ENCODE results near the gene ZDHHC20. TPM values are rescaled to one million over a fixed set of nuclear protein-coding genes. Genes with fewer than 3 reads are reported as not detected.

Gene ZDHHC20
- total RNA-seq, 3 donors from 2014 or later: 55.2 to 77.4 (median 74.4) TPM

DNA sequence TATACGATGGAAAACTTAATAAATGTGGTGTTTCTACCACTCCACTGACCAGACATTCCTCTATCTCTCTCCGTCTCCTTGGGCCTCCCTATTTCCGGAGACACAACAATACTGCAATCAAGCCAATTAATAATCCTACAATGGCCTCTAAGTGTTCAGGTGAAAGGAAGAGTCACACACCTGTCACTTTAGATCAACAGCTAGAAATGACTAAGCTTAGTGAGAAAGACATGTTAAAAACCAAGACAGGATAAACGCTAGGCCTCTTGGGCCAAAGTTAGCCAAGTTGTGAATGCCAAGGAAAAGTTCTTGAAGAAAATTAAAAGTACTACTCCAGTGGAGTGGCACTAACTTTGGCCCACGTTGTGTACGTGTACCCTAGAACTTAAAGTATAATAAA is 22.5 kb downstream of the ZDHHC20 start:
- no peak for ATAC-seq
- TF ChIP-seq, protein P1, sequence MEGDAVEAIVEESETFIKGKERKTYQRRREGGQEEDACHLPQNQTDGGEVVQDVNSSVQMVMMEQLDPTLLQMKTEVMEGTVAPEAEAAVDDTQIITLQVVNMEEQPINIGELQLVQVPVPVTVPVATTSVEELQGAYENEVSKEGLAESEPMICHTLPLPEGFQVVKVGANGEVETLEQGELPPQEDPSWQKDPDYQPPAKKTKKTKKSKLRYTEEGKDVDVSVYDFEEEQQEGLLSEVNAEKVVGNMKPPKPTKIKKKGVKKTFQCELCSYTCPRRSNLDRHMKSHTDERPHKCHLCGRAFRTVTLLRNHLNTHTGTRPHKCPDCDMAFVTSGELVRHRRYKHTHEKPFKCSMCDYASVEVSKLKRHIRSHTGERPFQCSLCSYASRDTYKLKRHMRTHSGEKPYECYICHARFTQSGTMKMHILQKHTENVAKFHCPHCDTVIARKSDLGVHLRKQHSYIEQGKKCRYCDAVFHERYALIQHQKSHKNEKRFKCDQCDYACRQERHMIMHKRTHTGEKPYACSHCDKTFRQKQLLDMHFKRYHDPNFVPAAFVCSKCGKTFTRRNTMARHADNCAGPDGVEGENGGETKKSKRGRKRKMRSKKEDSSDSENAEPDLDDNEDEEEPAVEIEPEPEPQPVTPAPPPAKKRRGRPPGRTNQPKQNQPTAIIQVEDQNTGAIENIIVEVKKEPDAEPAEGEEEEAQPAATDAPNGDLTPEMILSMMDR (IDR thresholded peaks at IDR 0.05): no peak
- Histone ChIP-seq H3K4me3 (no peak overlapping the region), H3K4me1 (ENCODE audit: low read depth) (peaks cover 6% of the 10 kb centered on the region), H3K9me3 (peaks cover 7% of the 10 kb centered on the region), H3K36me3 (ENCODE audit: low read depth) (no peaks in the 10 kb centered on the region)
- intact Hi-C loops (cut with DNase I, micrococcal nuclease): no loop called here
- DNase-seq: no peak

DNA sequence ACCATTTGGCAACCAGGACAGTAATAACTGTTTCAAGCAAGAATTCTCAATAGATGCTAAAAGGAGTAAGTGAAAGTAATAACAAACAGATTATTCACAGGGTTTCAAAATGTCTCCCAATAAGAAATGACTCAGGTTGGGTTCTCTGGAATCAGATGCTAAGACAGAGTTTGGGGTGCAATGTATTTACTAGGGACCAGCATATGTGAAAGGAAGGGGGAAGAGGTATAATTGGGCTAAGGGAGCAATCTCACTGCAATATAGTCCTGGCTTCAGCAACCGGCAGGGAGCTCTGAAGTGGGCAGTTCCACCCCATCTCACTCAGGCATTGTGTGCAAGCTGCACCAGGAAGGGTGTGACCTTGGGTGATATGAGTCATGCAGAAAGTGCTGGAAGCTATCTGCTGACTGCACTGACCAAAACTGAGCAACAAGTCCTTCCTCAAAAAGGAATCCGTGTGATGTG is 23.4 kb downstream of the ZDHHC20 start:
- no peaks in the 10 kb centered on the region for H3K36me3 ChIP-seq (ENCODE audit: low read depth)
- intact Hi-C loops (cut with DNase I, micrococcal nuclease): no loop called here
- no peak overlapping the region for H3K4me3 ChIP-seq
- DNase-seq: peak; percentile 37 to 72 (median 61)
- ATAC-seq: peak; percentile 100
- TF ChIP-seq, protein P1 (IDR thresholded peaks at IDR 0.05): no peak
- peaks cover 6% of the 10 kb centered on the region for H3K4me1 ChIP-seq (ENCODE audit: low read depth)
- peaks cover 7% of the 10 kb centered on the region for H3K9me3 ChIP-seq

GRCh38 chr13:21435231-21435630 is 23.9 kb downstream of the ZDHHC20 start:
- peaks cover 7% of the 10 kb centered on the region for H3K9me3 ChIP-seq
- no peak overlapping the region for H3K4me3 ChIP-seq
- no peaks in the 10 kb centered on the region for H3K36me3 ChIP-seq (ENCODE audit: low read depth)
- intact Hi-C loops (cut with DNase I, micrococcal nuclease): no loop called here
- ATAC-seq: no peak
- no peak for DNase-seq
- peaks cover 6% of the 10 kb centered on the region for H3K4me1 ChIP-seq (ENCODE audit: low read depth)
- TF ChIP-seq, protein P1 (IDR thresholded peaks at IDR 0.05): no peak

DNA sequence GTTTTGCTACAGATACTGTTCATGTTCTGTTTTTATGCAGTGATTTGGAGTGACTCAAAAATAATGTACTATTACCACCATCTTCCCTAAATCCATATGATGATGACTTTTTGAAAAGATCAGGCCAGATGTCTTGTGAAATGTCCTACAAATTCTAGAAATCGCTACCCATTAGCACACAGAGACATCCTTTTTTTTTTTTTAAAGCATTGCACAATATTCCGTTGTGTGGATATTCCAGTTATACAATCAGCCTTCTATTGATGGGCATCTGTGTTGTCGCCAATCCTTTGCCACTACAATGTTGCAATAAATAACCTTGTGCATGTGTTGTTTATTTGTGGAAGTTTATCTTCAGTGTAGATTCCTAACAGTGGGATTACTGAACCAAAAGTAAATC is 24.5 kb downstream of the ZDHHC20 start:
- ATAC-seq (no peak), DNase-seq (no peak)
- Histone ChIP-seq H3K9me3 (peaks cover 13% of the 10 kb centered on the region), H3K4me3 (no peak overlapping the region), H3K36me3 (ENCODE audit: low read depth) (no peaks in the 10 kb centered on the region), H3K4me1 (ENCODE audit: low read depth) (peaks cover 6% of the 10 kb centered on the region)
- TF ChIP-seq, protein P1 (IDR thresholded peaks at IDR 0.05): no peak
- intact Hi-C loops (cut with DNase I, micrococcal nuclease): no loop called here

GRCh38 chr13:21429211-21429610 is 29.9 kb downstream of the ZDHHC20 start:
- TF ChIP-seq, protein P1 (IDR thresholded peaks at IDR 0.05): no peak
- no peak overlapping the region for H3K4me3 ChIP-seq
- H3K36me3 ChIP-seq (ENCODE audit: low read depth): no peaks in the 10 kb centered on the region
- ATAC-seq: no peak
- intact Hi-C loops (cut with DNase I, micrococcal nuclease): no loop called here
- H3K9me3 ChIP-seq: peaks cover 16% of the 10 kb centered on the region
- no peak for DNase-seq
- no peaks in the 10 kb centered on the region for H3K4me1 ChIP-seq (ENCODE audit: low read depth)

DNA sequence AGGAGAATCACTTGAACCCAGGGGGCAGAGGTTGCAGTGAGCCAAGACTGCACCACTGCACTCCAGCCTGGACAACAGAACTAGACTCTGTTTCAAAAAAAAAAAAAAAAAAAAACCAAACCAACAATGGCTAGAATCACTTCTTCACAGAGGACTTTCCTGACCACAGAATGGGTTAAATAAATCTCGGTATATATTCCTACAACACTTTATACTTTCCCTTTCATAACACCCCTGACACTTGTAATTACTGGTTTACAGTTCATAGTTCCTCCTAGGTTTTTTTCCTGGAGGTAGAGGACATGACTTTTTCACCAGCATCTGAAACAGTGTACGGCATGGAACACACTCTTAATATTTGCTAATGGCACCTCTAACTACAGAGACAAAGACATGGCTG is 31.4 kb downstream of the ZDHHC20 start:
- peak; percentile 23 for ATAC-seq
- TF ChIP-seq, protein P1 (IDR thresholded peaks at IDR 0.05): no peak
- no peak overlapping the region for H3K4me3 ChIP-seq
- no peak for DNase-seq
- peaks cover 16% of the 10 kb centered on the region for H3K9me3 ChIP-seq
- H3K4me1 ChIP-seq (ENCODE audit: low read depth): no peaks in the 10 kb centered on the region
- no peaks in the 10 kb centered on the region for H3K36me3 ChIP-seq (ENCODE audit: low read depth)
- intact Hi-C loops (cut with DNase I, micrococcal nuclease): no loop called here

All from mucosa of descending colon (tissue), 3 donors.